Left lung (tissue), 10 donors: Measurements from ENCODE around the gene C17orf113. TPM values are rescaled to one million over a fixed set of nuclear protein-coding genes. Genes with fewer than 3 reads are reported as not detected.

ENCODE experiments used
- ATAC-seq: fragments of 200-7000 bp; cut with Tn5 transposase; one replicate; pipeline ENCODE4 v1.9.1; 2020; ENCODE audit warnings: moderate library complexity
- DNase-seq, 4 donors: peaks; one replicate each; pipeline ENCODE4 v3.0.0-alpha.2; 2013 to 2020
- H3K27ac ChIP-seq, 2 donors: fragments of 200-600 bp; sonication (generic) in 1 of 2; one replicate each; pipeline versions ENCODE4 v1.5.0 to v1.8.0; 2020 to 2021
- H3K27me3 ChIP-seq, 2 donors: fragments of 200-600 bp; sonication (generic) in 1 of 2; one replicate each; pipeline versions ENCODE4 v1.5.0 to v1.8.0; 2020 to 2021
- H3K36me3 ChIP-seq, 2 donors: fragments of 200-600 bp; sonication (generic) in 1 of 2; one replicate each; pipeline versions ENCODE4 v1.5.0 to v1.8.0; 2020 to 2021
- H3K4me1 ChIP-seq, 2 donors: fragments of 200-600 bp; one replicate each; pipeline ENCODE4 v1.8.0; 2021
- H3K4me3 ChIP-seq, 2 donors: fragments of 200-600 bp; sonication (generic) in 1 of 2; one replicate each; pipeline versions ENCODE4 v1.5.0 to v1.8.0; 2020 to 2021; ENCODE audit warnings: mild to moderate bottlenecking in 1 of 2
- H3K9me3 ChIP-seq, 2 donors: fragments of 200-600 bp; sonication (generic) in 1 of 2; one replicate each; pipeline versions ENCODE4 v1.5.0 to v1.8.0; 2020 to 2021
- CTCF ChIP-seq, 2 donors: fragments of 200-600 bp; sonication (generic) in 1 of 2; IDR thresholded peaks; one replicate each; pipeline versions ENCODE4 v1.5.0 to v1.8.0; 2021; ENCODE audit warnings: antibody characterized with exemption in 2 of 2
- intact Hi-C, 2 donors: fragments of 100-400 bp; cut with DNase I; formaldehyde crosslinking; loops; one replicate each; pipeline versions ENCODE4 v1.11.2 to v1.14.2; 2022
- polyA plus RNA-seq, 6 donors: library from polyadenylated mRNA; unstranded; fragments of 120-200 nt; gene quantifications; one replicate each; pipeline ENCODE4 v1.2.1, GENCODE V29; 2013; ENCODE audit not compliant: insufficient read length in 6 of 6
- total RNA-seq, 2 donors: library from RNA; stranded (reverse); fragmentation: NEBNext Ultra II Directional; extraction: Animal tissue kit (Norgen Biotek cat#: 25700); gene quantifications; one replicate each; pipeline ENCODE4 v1.2.1, GENCODE V29; 2021
- donor health status: DM: no; HTN: yes; CAD: no.
- donor health status: DM: no; HTN: no; CAD: no.

The C17orf113 gene
- total and polyA plus RNA-seq, 8 donors: 0.58 to 5.2 (median 4.3) TPM

GRCh38 chr17:41988418-41988817 is 62.0 kb downstream of the C17orf113 start:
- Histone ChIP-seq H3K27me3 (no peaks in the 10 kb centered on the region), H3K9me3 (no peaks in the 10 kb centered on the region), H3K27ac (no peak overlapping the region), H3K4me1 (peaks cover 0 to 4% of the 10 kb centered on the region in 2 donors), H3K36me3 (peaks cover 0 to 100% of the 10 kb centered on the region in 2 donors), H3K4me3 (no peak overlapping the region)
- DNase-seq (no peak), ATAC-seq (no peak)
- TF ChIP-seq CTCF (IDR thresholded peaks at IDR 0.05): no peak
- intact Hi-C loops: no loop called here

Other genes starting within 250 kb of the C17orf113 start
- gene P3H4, start 238.7 kb downstream of the C17orf113 start, total RNA-seq: 10 to 100 TPM; 19.1 to 27.8 TPM
- gene P3H4, start 238.7 kb downstream of the C17orf113 start, polyA plus RNA-seq: 10 to 100 TPM; 28.5 to 47.1 (median 32.8) TPM
- 100 to 1,000 TPM in 1 of 2 donors, 10 to 100 TPM in 1; 82.1 to 129 TPM for gene FKBP10, start 237.6 kb downstream of the C17orf113 start, total RNA-seq
- gene FKBP10, start 237.6 kb downstream of the C17orf113 start, polyA plus RNA-seq: 100 to 1,000 TPM; 130 to 169 (median 146) TPM
- 10 to 100 TPM; 30.6 to 34.7 TPM for gene NT5C3B, start 214.4 kb downstream of the C17orf113 start, total RNA-seq
- 100 to 1,000 TPM in 1 of 6 donors, 10 to 100 TPM in 5; 87.7 to 101 (median 90.3) TPM for gene NT5C3B, start 214.4 kb downstream of the C17orf113 start, polyA plus RNA-seq
- not detected for gene KLHL10, start 212.8 kb downstream of the C17orf113 start, total RNA-seq
- gene KLHL10, start 212.8 kb downstream of the C17orf113 start, polyA plus RNA-seq: under 1 TPM; 0.06 to 0.43 (median 0.23) TPM
- 10 to 100 TPM; 11.0 to 13.3 TPM for gene KLHL11, start 185.2 kb downstream of the C17orf113 start, total RNA-seq
- gene KLHL11, start 185.2 kb downstream of the C17orf113 start, polyA plus RNA-seq: 1 to 10 TPM; 8.7 to 9.9 (median 9.9) TPM
- gene ACLY, start 131.7 kb downstream of the C17orf113 start, total RNA-seq: 100 to 1,000 TPM; 129 to 204 TPM
- gene ACLY, start 131.7 kb downstream of the C17orf113 start, polyA plus RNA-seq: 100 to 1,000 TPM in 1 of 6 donors, 10 to 100 TPM in 5; 73.0 to 101 (median 81.8) TPM
- gene ODAD4, start 120.0 kb downstream of the C17orf113 start, total RNA-seq: 1 to 10 TPM in 1 of 2 donors, under 1 TPM in 1; 0.73 to 3.2 TPM
- gene ODAD4, start 120.0 kb downstream of the C17orf113 start, polyA plus RNA-seq: 1 to 10 TPM; 4.4 to 7.8 (median 6.7) TPM
- gene CNP, start 83.8 kb downstream of the C17orf113 start, total RNA-seq: 10 to 100 TPM; 61.5 to 64.9 TPM
- 10 to 100 TPM; 53.4 to 75.4 (median 62.6) TPM for gene CNP, start 83.8 kb downstream of the C17orf113 start, polyA plus RNA-seq
- 10 to 100 TPM; 62.1 to 82.0 TPM for gene DNAJC7, start 33.2 kb downstream of the C17orf113 start, total RNA-seq
- 100 to 1,000 TPM; 131 to 161 (median 141) TPM for gene DNAJC7, start 33.2 kb downstream of the C17orf113 start, polyA plus RNA-seq
- 10 to 100 TPM; 29.6 to 32.3 TPM for gene NKIRAS2, start 30.5 kb downstream of the C17orf113 start, total RNA-seq
- 10 to 100 TPM; 43.0 to 50.1 (median 46.9) TPM for gene NKIRAS2, start 30.5 kb downstream of the C17orf113 start, polyA plus RNA-seq
- gene ZNF385C, start 47.9 kb upstream of the C17orf113 start, total RNA-seq: under 1 TPM; 0.31 to 0.50 TPM
- gene ZNF385C, start 47.9 kb upstream of the C17orf113 start, polyA plus RNA-seq: 1 to 10 TPM; 2.5 to 3.8 (median 3.0) TPM
- gene DHX58, start 62.1 kb upstream of the C17orf113 start, total RNA-seq: 10 to 100 TPM; 21.6 TPM
- 10 to 100 TPM; 15.4 to 22.4 (median 18.5) TPM for gene DHX58, start 62.1 kb upstream of the C17orf113 start, polyA plus RNA-seq
- 10 to 100 TPM; 39.9 to 46.8 TPM for gene KAT2A, start 70.8 kb upstream of the C17orf113 start, total RNA-seq
- gene KAT2A, start 70.8 kb upstream of the C17orf113 start, polyA plus RNA-seq: 10 to 100 TPM; 57.2 to 77.6 (median 73.7) TPM
- gene HSPB9, start 72.2 kb upstream of the C17orf113 start, total RNA-seq: not detected
- gene HSPB9, start 72.2 kb upstream of the C17orf113 start, polyA plus RNA-seq: under 1 TPM; 0.24 to 0.43 (median 0.36) TPM
- 100 to 1,000 TPM; 139 to 188 TPM for gene RAB5C, start 104.4 kb upstream of the C17orf113 start, total RNA-seq
- gene RAB5C, start 104.4 kb upstream of the C17orf113 start, polyA plus RNA-seq: 100 to 1,000 TPM in 3 of 6 donors, 10 to 100 TPM in 3; 86.9 to 117 (median 103) TPM
- under 1 TPM in 1 of 2 donors, not detected in 1; 0.16 TPM for gene KCNH4, start 130.5 kb upstream of the C17orf113 start, total RNA-seq
- gene KCNH4, start 130.5 kb upstream of the C17orf113 start, polyA plus RNA-seq: under 1 TPM in 5 of 6 donors, not detected in 1; 0.03 to 0.06 (median 0.04) TPM
- not detected for gene HCRT, start 134.9 kb upstream of the C17orf113 start, total RNA-seq
- not detected for gene HCRT, start 134.9 kb upstream of the C17orf113 start, polyA plus RNA-seq
- 10 to 100 TPM; 22.5 to 25.8 TPM for gene GHDC, start 143.9 kb upstream of the C17orf113 start, total RNA-seq
- gene GHDC, start 143.9 kb upstream of the C17orf113 start, polyA plus RNA-seq: 10 to 100 TPM; 16.0 to 20.5 (median 17.1) TPM
- gene STAT5B, start 225.8 kb upstream of the C17orf113 start, total RNA-seq: 10 to 100 TPM; 41.5 to 70.9 TPM
- gene STAT5B, start 225.8 kb upstream of the C17orf113 start, polyA plus RNA-seq: 10 to 100 TPM; 49.1 to 67.7 (median 57.4) TPM
- 10 to 100 TPM; 29.3 to 47.4 TPM for gene STAT5A, start 237.9 kb upstream of the C17orf113 start, total RNA-seq
- gene STAT5A, start 237.9 kb upstream of the C17orf113 start, polyA plus RNA-seq: 10 to 100 TPM; 10.3 to 14.4 (median 11.1) TPM